GM21786 (cell line): ENCODE data around the gene MYL11.
"Not testable (repeated sequence)": the region's sequence is repeated elsewhere in the genome, so short reads cannot be mapped to it uniquely, and the experiment has no call there.

Source experiments
- ATAC-seq: cut with Tn5 transposase; IDR thresholded peaks from one replicate; pipeline ENCODE4 v1.9.1; 2021; ENCODE audit not compliant: unreplicated experiment

Gene MYL11

GRCh38 chr16:30374538-30374937 is at the start of gene MYL11:
Gene MYL11 (plus strand): TSS chr16:30374802. CDS start chr16:30374858, 56 bp downstream.
- ATAC-seq: no peak

- peak; percentile 77 for ATAC-seq
Measured at GRCh38 chr16:30334473-30334989, 40.1 kb upstream of the MYL11 start.

- peak; percentile 67 for ATAC-seq
Measured at GRCh38 chr16:30335028-30335597, 39.5 kb upstream of the MYL11 start.

- peak; percentile 19 for ATAC-seq
Measured at GRCh38 chr16:30335598-30336474, 38.8 kb upstream of the MYL11 start.

GRCh38 chr16:30337964-30338357 is 36.6 kb upstream of the MYL11 start:
- not testable (repeated sequence) for ATAC-seq

GRCh38 chr16:30338715-30339114 is 35.9 kb upstream of the MYL11 start:
- ATAC-seq: not testable (repeated sequence)

GRCh38 chr16:30340621-30341020 is 34.0 kb upstream of the MYL11 start:
- ATAC-seq: no peak

GRCh38 chr16:30341971-30342370 is 32.6 kb upstream of the MYL11 start:
- ATAC-seq: not testable (repeated sequence)

- ATAC-seq: no peak
Measured at GRCh38 chr16:30342751-30343490, 31.7 kb upstream of the MYL11 start.

- not testable (repeated sequence) for ATAC-seq
Measured at GRCh38 chr16:30343491-30343820, 31.1 kb upstream of the MYL11 start.

GRCh38 chr16:30346286-30346685 is 28.3 kb upstream of the MYL11 start:
- ATAC-seq: no peak

GRCh38 chr16:30348113-30348512 is 26.5 kb upstream of the MYL11 start:
- ATAC-seq: no peak

- no peak for ATAC-seq
Measured at GRCh38 chr16:30348929-30349328, 25.7 kb upstream of the MYL11 start.

GRCh38 chr16:30349675-30350074 is 24.9 kb upstream of the MYL11 start:
- no peak for ATAC-seq

GRCh38 chr16:30350134-30350871 is 24.3 kb upstream of the MYL11 start:
- peak; percentile 57 for ATAC-seq

- no peak for ATAC-seq
Measured at GRCh38 chr16:30351001-30351441, 23.6 kb upstream of the MYL11 start.

- no peak for ATAC-seq
Measured at GRCh38 chr16:30351586-30352419, 22.8 kb upstream of the MYL11 start.

- no peak for ATAC-seq
Measured at GRCh38 chr16:30352488-30353401, 21.9 kb upstream of the MYL11 start.
